ENCODE measurements around the gene NCAPH2. TPM values are rescaled to one million over a fixed set of nuclear protein-coding genes. Genes with fewer than 3 reads are reported as not detected.
"Not testable (repeated sequence)": the region's sequence is repeated elsewhere in the genome, so short reads cannot be mapped to it uniquely, and the experiment has no call there.

The NCAPH2 gene
- total RNA-seq, 1 donor from 2014 or later = 28.8 TPM

- ATAC-seq (ENCODE audit: poor library complexity) (peak; percentile 78), DNase-seq (peak; percentile 98)
- intact Hi-C loops (cut with DNase I) = no loop called here
These were observed 17.3 kb downstream of the NCAPH2 start, which contains the start of gene SCO2 for GRCh38 chr22:50525104-50525857. Gene SCO2 (minus strand): TSS chr22:50525598. CDS start chr22:50524411, 1,187 bp downstream.

GRCh38 chr22:50525858-50526107 lies 17.8 kb downstream of the NCAPH2 start:
- DNase-seq = no peak
- intact Hi-C loops (cut with DNase I) = no loop called here
- ATAC-seq (ENCODE audit: poor library complexity) = peak; percentile 14

GRCh38 chr22:50526108-50526833 lies 18.2 kb downstream of the NCAPH2 start:
- DNase-seq (peak; percentile 91), ATAC-seq (ENCODE audit: poor library complexity) (peak; percentile 30)
- intact Hi-C loops (cut with DNase I) = no loop called here

GRCh38 chr22:50526834-50527801 lies 19.1 kb downstream of the NCAPH2 start:
- peak; percentile 2 for ATAC-seq (ENCODE audit: poor library complexity)
- DNase-seq = peak; percentile 78
- intact Hi-C loops (cut with DNase I) = no loop called here

- ATAC-seq (ENCODE audit: poor library complexity) (no peak), DNase-seq (no peak)
- intact Hi-C loops (cut with DNase I) = no loop called here
These were observed 20.1 kb downstream of the NCAPH2 start for GRCh38 chr22:50527921-50528681.

GRCh38 chr22:50528682-50529415 lies 20.8 kb downstream of the NCAPH2 start:
- no peak for DNase-seq
- intact Hi-C loops (cut with DNase I) = no loop called here
- ATAC-seq (ENCODE audit: poor library complexity) = no peak

GRCh38 chr22:50529416-50529896 lies 21.4 kb downstream of the NCAPH2 start:
- intact Hi-C loops (cut with DNase I) = no loop called here
- DNase-seq (no peak), ATAC-seq (ENCODE audit: poor library complexity) (no peak)

- DNase-seq (peak; percentile 93), ATAC-seq (ENCODE audit: poor library complexity) (peak; percentile 46)
- intact Hi-C loops (cut with DNase I) = no loop called here
These were observed 22.0 kb downstream of the NCAPH2 start, which contains the start of gene TYMP for GRCh38 chr22:50529897-50530579. Gene TYMP (minus strand): TSS chr22:50530012. CDS start chr22:50529709, 303 bp downstream.

- intact Hi-C loops (cut with DNase I) = no loop called here
- ATAC-seq (ENCODE audit: poor library complexity) (no peak), DNase-seq (no peak)
These were observed 22.5 kb downstream of the NCAPH2 start for GRCh38 chr22:50530580-50530876.

- intact Hi-C loops (cut with DNase I) = no loop called here
- DNase-seq = peak; percentile 94
- ATAC-seq (ENCODE audit: poor library complexity) = peak; percentile 56
These were observed 23.0 kb downstream of the NCAPH2 start for GRCh38 chr22:50530877-50531545.

- peak; percentile 82 for DNase-seq
- peak; percentile 25 for ATAC-seq (ENCODE audit: poor library complexity)
- intact Hi-C loops (cut with DNase I) = no loop called here
These were observed 23.5 kb downstream of the NCAPH2 start for GRCh38 chr22:50531546-50531961.

GRCh38 chr22:50531962-50532674 lies 24.1 kb downstream of the NCAPH2 start:
- peak; percentile 59 for ATAC-seq (ENCODE audit: poor library complexity)
- DNase-seq = peak; percentile 93
- intact Hi-C loops (cut with DNase I) = no loop called here

GRCh38 chr22:50532824-50533796 lies 25.1 kb downstream of the NCAPH2 start:
- intact Hi-C loops (cut with DNase I) = no loop called here
- peak; percentile 45 for DNase-seq

GRCh38 chr22:50533856-50534711 lies 26.1 kb downstream of the NCAPH2 start:
- ATAC-seq (ENCODE audit: poor library complexity); intact Hi-C loops (cut with DNase I): not testable (repeated sequence)
- DNase-seq = peak; percentile 66

More at GRCh38 chr22:50532824-50533796, 25.1 kb downstream of the NCAPH2 start:
- ATAC-seq (ENCODE audit: poor library complexity) = no peak

All from Right ventricle myocardium superior (tissue), 1 donor.